ENCODE measurements around the gene XCR1. TPM values are rescaled to one million over a fixed set of nuclear protein-coding genes. Genes with fewer than 3 reads are reported as not detected.

The XCR1 gene
- total and polyA plus RNA-seq, 9 of the 15 experiments (the other 6 are each of a cell fraction or from before 2014, with no cell fraction given) = not detected

DNA sequence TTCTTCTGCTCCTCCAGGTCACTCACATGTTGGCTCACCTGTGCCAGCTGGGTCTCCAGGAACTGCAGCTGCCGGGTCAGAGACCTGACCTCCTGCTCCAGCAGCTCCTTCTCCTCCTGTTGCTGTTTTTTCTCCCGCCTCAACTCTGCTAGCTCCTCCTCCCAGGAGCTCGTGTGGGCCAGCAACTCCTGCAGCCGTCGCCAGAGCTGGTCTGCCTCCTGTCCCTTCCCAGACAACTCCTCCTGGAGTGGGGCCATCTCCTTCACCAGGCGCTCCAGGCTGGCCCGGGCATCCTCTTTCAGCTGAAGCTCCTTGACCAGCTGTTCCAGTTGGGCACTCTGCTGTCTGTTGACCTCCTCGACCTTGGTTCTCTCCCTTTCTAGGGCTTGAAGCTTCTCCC is 59.6 kb downstream of the XCR1 start (continued):
- TF ChIP-seq, protein P1, sequence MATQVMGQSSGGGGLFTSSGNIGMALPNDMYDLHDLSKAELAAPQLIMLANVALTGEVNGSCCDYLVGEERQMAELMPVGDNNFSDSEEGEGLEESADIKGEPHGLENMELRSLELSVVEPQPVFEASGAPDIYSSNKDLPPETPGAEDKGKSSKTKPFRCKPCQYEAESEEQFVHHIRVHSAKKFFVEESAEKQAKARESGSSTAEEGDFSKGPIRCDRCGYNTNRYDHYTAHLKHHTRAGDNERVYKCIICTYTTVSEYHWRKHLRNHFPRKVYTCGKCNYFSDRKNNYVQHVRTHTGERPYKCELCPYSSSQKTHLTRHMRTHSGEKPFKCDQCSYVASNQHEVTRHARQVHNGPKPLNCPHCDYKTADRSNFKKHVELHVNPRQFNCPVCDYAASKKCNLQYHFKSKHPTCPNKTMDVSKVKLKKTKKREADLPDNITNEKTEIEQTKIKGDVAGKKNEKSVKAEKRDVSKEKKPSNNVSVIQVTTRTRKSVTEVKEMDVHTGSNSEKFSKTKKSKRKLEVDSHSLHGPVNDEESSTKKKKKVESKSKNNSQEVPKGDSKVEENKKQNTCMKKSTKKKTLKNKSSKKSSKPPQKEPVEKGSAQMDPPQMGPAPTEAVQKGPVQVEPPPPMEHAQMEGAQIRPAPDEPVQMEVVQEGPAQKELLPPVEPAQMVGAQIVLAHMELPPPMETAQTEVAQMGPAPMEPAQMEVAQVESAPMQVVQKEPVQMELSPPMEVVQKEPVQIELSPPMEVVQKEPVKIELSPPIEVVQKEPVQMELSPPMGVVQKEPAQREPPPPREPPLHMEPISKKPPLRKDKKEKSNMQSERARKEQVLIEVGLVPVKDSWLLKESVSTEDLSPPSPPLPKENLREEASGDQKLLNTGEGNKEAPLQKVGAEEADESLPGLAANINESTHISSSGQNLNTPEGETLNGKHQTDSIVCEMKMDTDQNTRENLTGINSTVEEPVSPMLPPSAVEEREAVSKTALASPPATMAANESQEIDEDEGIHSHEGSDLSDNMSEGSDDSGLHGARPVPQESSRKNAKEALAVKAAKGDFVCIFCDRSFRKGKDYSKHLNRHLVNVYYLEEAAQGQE (IDR thresholded peaks at IDR 0.05; ENCODE audit: borderline replicate concordance) = no peak
- TF ChIP-seq, protein P1 (CRISPR knock-in tag; IDR thresholded peaks at IDR 0.05; ENCODE audit: low read depth) = no peak
- TF ChIP-seq TRIM28 (IDR thresholded peaks at IDR 0.05) = no peak
- TF ChIP-seq, protein P2, sequence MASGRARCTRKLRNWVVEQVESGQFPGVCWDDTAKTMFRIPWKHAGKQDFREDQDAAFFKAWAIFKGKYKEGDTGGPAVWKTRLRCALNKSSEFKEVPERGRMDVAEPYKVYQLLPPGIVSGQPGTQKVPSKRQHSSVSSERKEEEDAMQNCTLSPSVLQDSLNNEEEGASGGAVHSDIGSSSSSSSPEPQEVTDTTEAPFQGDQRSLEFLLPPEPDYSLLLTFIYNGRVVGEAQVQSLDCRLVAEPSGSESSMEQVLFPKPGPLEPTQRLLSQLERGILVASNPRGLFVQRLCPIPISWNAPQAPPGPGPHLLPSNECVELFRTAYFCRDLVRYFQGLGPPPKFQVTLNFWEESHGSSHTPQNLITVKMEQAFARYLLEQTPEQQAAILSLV (tag; IDR thresholded peaks at IDR 0.05) = no peak
- no peak for TF ChIP-seq U2AF1 (optimal IDR thresholded peaks at IDR 0.05; ENCODE audit: low read depth, low read length)
- no peak for TF ChIP-seq POLR2AphosphoS2 (IDR thresholded peaks at IDR 0.05; ENCODE audit: low read length)
- TF ChIP-seq ZNF263 (CRISPR knock-in tag; IDR thresholded peaks at IDR 0.05; ENCODE audit: borderline replicate concordance) = no peak
- TF ChIP-seq POLR2H (tag; IDR thresholded peaks at IDR 0.05; ENCODE audit: low read depth) = no peak
- TF ChIP-seq KAT7 (CRISPR knock-in tag; IDR thresholded peaks at IDR 0.05; ENCODE audit: borderline replicate concordance) = no peak
- no peak for TF ChIP-seq RCOR1 (IDR thresholded peaks at IDR 0.05; ENCODE audit: borderline replicate concordance in 1 of 2, low read depth in 2 of 2, low read length in 2 of 2)

Other genes with a start within 250 kb of the XCR1 start
- gene SLC6A20, start 230.9 kb downstream of the XCR1 start, total RNA-seq (2014; rRNA removed) = not detected in 2 replicates
- gene SLC6A20, start 230.9 kb downstream of the XCR1 start, total RNA-seq (2014; rRNA removed; fragmentation: Illumina TruSeq; extraction: Trizol) = not detected in 2 replicates
- not detected in 2 replicates for gene SLC6A20, start 230.9 kb downstream of the XCR1 start, total RNA-seq (2015; rRNA removed; fragmentation: Illumina TruSeq; extraction: Trizol)
- not detected in 2 replicates for gene SLC6A20, start 230.9 kb downstream of the XCR1 start, total RNA-seq (2021)
- not detected in 2 replicates for gene SLC6A20, start 230.9 kb downstream of the XCR1 start, polyA plus RNA-seq (2011; rRNA removed)
- not detected in 2 replicates for gene SLC6A20, start 230.9 kb downstream of the XCR1 start, polyA plus RNA-seq (2014; fragmentation: Illumina TruSeq; extraction: Trizol)
- not detected for gene SLC6A20, start 230.9 kb downstream of the XCR1 start, polyA plus RNA-seq (2014; fragmentation: Nextera tagmentation; extraction: Ambion mirVana)
- gene SLC6A20, start 230.9 kb downstream of the XCR1 start, polyA plus RNA-seq (2014; rRNA removed) = not detected in 2 replicates
- gene LZTFL1, start 185.4 kb downstream of the XCR1 start, total RNA-seq (2014; rRNA removed) = 10.0 and 11.7 TPM in 2 replicates
- gene LZTFL1, start 185.4 kb downstream of the XCR1 start, total RNA-seq (2014; rRNA removed; fragmentation: Illumina TruSeq; extraction: Trizol) = 13.9 and 15.4 TPM in 2 replicates
- 11.0 and 13.1 TPM in 2 replicates for gene LZTFL1, start 185.4 kb downstream of the XCR1 start, total RNA-seq (2015; rRNA removed; fragmentation: Illumina TruSeq; extraction: Trizol)
- 15.3 TPM in 2 replicates for gene LZTFL1, start 185.4 kb downstream of the XCR1 start, total RNA-seq (2021)
- gene LZTFL1, start 185.4 kb downstream of the XCR1 start, polyA plus RNA-seq (2011; rRNA removed) = 30.2 and 33.7 TPM in 2 replicates
- 21.1 and 21.8 TPM in 2 replicates for gene LZTFL1, start 185.4 kb downstream of the XCR1 start, polyA plus RNA-seq (2014; fragmentation: Illumina TruSeq; extraction: Trizol)
- gene LZTFL1, start 185.4 kb downstream of the XCR1 start, polyA plus RNA-seq (2014; fragmentation: Nextera tagmentation; extraction: Ambion mirVana) = 10 to 100 TPM; 10.7 to 17.3 TPM
- 15.1 and 15.8 TPM in 2 replicates for gene LZTFL1, start 185.4 kb downstream of the XCR1 start, polyA plus RNA-seq (2014; rRNA removed)
- gene CCR9, start 140.9 kb downstream of the XCR1 start, total RNA-seq (2014; rRNA removed) = not detected in 2 replicates
- not detected in 2 replicates for gene CCR9, start 140.9 kb downstream of the XCR1 start, total RNA-seq (2014; rRNA removed; fragmentation: Illumina TruSeq; extraction: Trizol)
- gene CCR9, start 140.9 kb downstream of the XCR1 start, total RNA-seq (2015; rRNA removed; fragmentation: Illumina TruSeq; extraction: Trizol) = not detected in 2 replicates
- not detected in 2 replicates for gene CCR9, start 140.9 kb downstream of the XCR1 start, total RNA-seq (2021)
- not detected in 2 replicates for gene CCR9, start 140.9 kb downstream of the XCR1 start, polyA plus RNA-seq (2011; rRNA removed)
- gene CCR9, start 140.9 kb downstream of the XCR1 start, polyA plus RNA-seq (2014; fragmentation: Illumina TruSeq; extraction: Trizol) = not detected in 2 replicates
- gene CCR9, start 140.9 kb downstream of the XCR1 start, polyA plus RNA-seq (2014; fragmentation: Nextera tagmentation; extraction: Ambion mirVana) = not detected
- not detected in 2 replicates for gene CCR9, start 140.9 kb downstream of the XCR1 start, polyA plus RNA-seq (2014; rRNA removed)
- not detected in 2 replicates for gene CXCR6, start 84.0 kb downstream of the XCR1 start, total RNA-seq (2014; rRNA removed)
- gene CXCR6, start 84.0 kb downstream of the XCR1 start, total RNA-seq (2014; rRNA removed; fragmentation: Illumina TruSeq; extraction: Trizol) = not detected in 2 replicates
- gene CXCR6, start 84.0 kb downstream of the XCR1 start, total RNA-seq (2015; rRNA removed; fragmentation: Illumina TruSeq; extraction: Trizol) = not detected in 2 replicates
- not detected in 2 replicates for gene CXCR6, start 84.0 kb downstream of the XCR1 start, total RNA-seq (2021)
- gene CXCR6, start 84.0 kb downstream of the XCR1 start, polyA plus RNA-seq (2011; rRNA removed) = not detected in 2 replicates
- gene CXCR6, start 84.0 kb downstream of the XCR1 start, polyA plus RNA-seq (2014; fragmentation: Illumina TruSeq; extraction: Trizol) = not detected in 2 replicates
- gene CXCR6, start 84.0 kb downstream of the XCR1 start, polyA plus RNA-seq (2014; fragmentation: Nextera tagmentation; extraction: Ambion mirVana) = under 1 TPM in 1 of 2 experiments, not detected in 1; 0.28 TPM
- not detected in 2 replicates for gene CXCR6, start 84.0 kb downstream of the XCR1 start, polyA plus RNA-seq (2014; rRNA removed)
- 6.7 and 7.9 TPM in 2 replicates for gene FYCO1, start 31.7 kb downstream of the XCR1 start, total RNA-seq (2014; rRNA removed)
- gene FYCO1, start 31.7 kb downstream of the XCR1 start, total RNA-seq (2014; rRNA removed; fragmentation: Illumina TruSeq; extraction: Trizol) = 7.4 and 8.3 TPM in 2 replicates
- gene FYCO1, start 31.7 kb downstream of the XCR1 start, total RNA-seq (2015; rRNA removed; fragmentation: Illumina TruSeq; extraction: Trizol) = 8.6 and 9.1 TPM in 2 replicates
- gene FYCO1, start 31.7 kb downstream of the XCR1 start, total RNA-seq (2021) = 11.8 and 13.8 TPM in 2 replicates
- 7.2 and 7.7 TPM in 2 replicates for gene FYCO1, start 31.7 kb downstream of the XCR1 start, polyA plus RNA-seq (2011; rRNA removed)
- 10.6 and 11.1 TPM in 2 replicates for gene FYCO1, start 31.7 kb downstream of the XCR1 start, polyA plus RNA-seq (2014; fragmentation: Illumina TruSeq; extraction: Trizol)
- gene FYCO1, start 31.7 kb downstream of the XCR1 start, polyA plus RNA-seq (2014; fragmentation: Nextera tagmentation; extraction: Ambion mirVana) = 1 to 10 TPM; 2.1 to 3.0 TPM
- 7.4 and 9.6 TPM in 2 replicates for gene FYCO1, start 31.7 kb downstream of the XCR1 start, polyA plus RNA-seq (2014; rRNA removed)
- gene CCR1, start 180.8 kb upstream of the XCR1 start, total RNA-seq (2014; rRNA removed) = not detected in 2 replicates
- gene CCR1, start 180.8 kb upstream of the XCR1 start, total RNA-seq (2014; rRNA removed; fragmentation: Illumina TruSeq; extraction: Trizol) = not detected in 2 replicates
- not detected in 2 replicates for gene CCR1, start 180.8 kb upstream of the XCR1 start, total RNA-seq (2015; rRNA removed; fragmentation: Illumina TruSeq; extraction: Trizol)
- 0.09 TPM in 1 of 2 replicates, not detected in the other for gene CCR1, start 180.8 kb upstream of the XCR1 start, total RNA-seq (2021)
- gene CCR1, start 180.8 kb upstream of the XCR1 start, polyA plus RNA-seq (2011; rRNA removed) = not detected in 2 replicates
- gene CCR1, start 180.8 kb upstream of the XCR1 start, polyA plus RNA-seq (2014; fragmentation: Illumina TruSeq; extraction: Trizol) = not detected in 2 replicates
- not detected for gene CCR1, start 180.8 kb upstream of the XCR1 start, polyA plus RNA-seq (2014; fragmentation: Nextera tagmentation; extraction: Ambion mirVana)
- not detected in 2 replicates for gene CCR1, start 180.8 kb upstream of the XCR1 start, polyA plus RNA-seq (2014; rRNA removed)
- gene CCR3, start 215.0 kb upstream of the XCR1 start, total RNA-seq (2014; rRNA removed) = not detected in 2 replicates
- not detected in 2 replicates for gene CCR3, start 215.0 kb upstream of the XCR1 start, total RNA-seq (2014; rRNA removed; fragmentation: Illumina TruSeq; extraction: Trizol)
- gene CCR3, start 215.0 kb upstream of the XCR1 start, total RNA-seq (2015; rRNA removed; fragmentation: Illumina TruSeq; extraction: Trizol) = not detected in 2 replicates
- gene CCR3, start 215.0 kb upstream of the XCR1 start, total RNA-seq (2021) = not detected in 2 replicates
- not detected in 2 replicates for gene CCR3, start 215.0 kb upstream of the XCR1 start, polyA plus RNA-seq (2011; rRNA removed)
- gene CCR3, start 215.0 kb upstream of the XCR1 start, polyA plus RNA-seq (2014; fragmentation: Illumina TruSeq; extraction: Trizol) = not detected in 2 replicates
- gene CCR3, start 215.0 kb upstream of the XCR1 start, polyA plus RNA-seq (2014; fragmentation: Nextera tagmentation; extraction: Ambion mirVana) = not detected
- gene CCR3, start 215.0 kb upstream of the XCR1 start, polyA plus RNA-seq (2014; rRNA removed) = not detected in 2 replicates

Data from K562 (cell line).